Astrocyte (in vitro differentiated cells and primary cell): ENCODE data around the gene ZC3H4. TPM values are rescaled to one million over a fixed set of nuclear protein-coding genes. Genes with fewer than 3 reads are reported as not detected.
A peak's percentile ranks its signal among the peaks of the same experiment; 100 is the strongest.

Experiments used
- DNase-seq: peaks from one replicate; pipeline ENCODE4 v3.0.0-alpha.2; 2010; ENCODE audit warnings: low read depth
- FAIRE-seq: peaks from 2 replicates; lab custom pipeline; 2011; peaks lifted over from hg19 to GRCh38; lab: Jason Lieb, UNC
- H2AFZ ChIP-seq: 2 replicates; pipeline ENCODE4 v1.6.0; 2012; ENCODE audit warnings: low read depth, low read length, inconsistent platforms
- H3K27ac ChIP-seq: 2 replicates; pipeline ENCODE4 v1.5.1; 2011; ENCODE audit warnings: low read depth, low read length, inconsistent platforms
- H3K27me3 ChIP-seq: 2 replicates; pipeline ENCODE4 v1.6.0; 2011; ENCODE audit warnings: low read length, inconsistent platforms; ENCODE audit not compliant: insufficient read depth
- H3K36me3 ChIP-seq: 2 replicates; pipeline ENCODE4 v1.5.1; 2011; ENCODE audit warnings: low read length, inconsistent platforms; ENCODE audit not compliant: insufficient read depth
- H3K4me1 ChIP-seq: 2 replicates; pipeline ENCODE4 v1.5.1; 2011; ENCODE audit warnings: low read length, inconsistent platforms; ENCODE audit not compliant: insufficient read depth
- H3K4me2 ChIP-seq: 2 replicates; pipeline ENCODE4 v1.6.0; 2012; ENCODE audit warnings: low read length, inconsistent platforms
- H3K4me3 ChIP-seq: 2 replicates; pipeline ENCODE4 v1.5.1; 2011; ENCODE audit warnings: low read depth, mild to moderate bottlenecking, low read length, inconsistent platforms; ENCODE audit not compliant: insufficient read depth
- H3K79me2 ChIP-seq: 2 replicates; pipeline ENCODE4 v1.6.0; 2012; ENCODE audit warnings: mild to moderate bottlenecking, low read length, inconsistent platforms; ENCODE audit not compliant: insufficient read depth
- H3K9ac ChIP-seq: 2 replicates; pipeline ENCODE4 v1.6.0; 2012; ENCODE audit warnings: mild to moderate bottlenecking, low read length, inconsistent platforms
- H3K9me3 ChIP-seq: 2 replicates; pipeline ENCODE4 v1.5.1; 2012; ENCODE audit warnings: low read depth, mild to moderate bottlenecking, low read length, inconsistent platforms; ENCODE audit not compliant: insufficient read depth
- H4K20me1 ChIP-seq: 2 replicates; pipeline ENCODE4 v1.6.0; 2012; ENCODE audit warnings: low read length, inconsistent platforms; ENCODE audit not compliant: insufficient read depth
- H3K27ac Mint-ChIP-seq: one replicate; pipeline ENCODE4 v1.8.0; 2021; ENCODE audit warnings: mild to moderate bottlenecking, mixed read lengths; ENCODE audit not compliant: unreplicated experiment
- H3K27me3 Mint-ChIP-seq: one replicate; pipeline ENCODE4 v1.8.0; 2021; ENCODE audit warnings: low read depth, mixed read lengths; ENCODE audit not compliant: unreplicated experiment
- H3K36me3 Mint-ChIP-seq: one replicate; pipeline ENCODE4 v1.8.0; 2021; ENCODE audit warnings: low read depth, mixed read lengths; ENCODE audit not compliant: unreplicated experiment
- H3K4me1 Mint-ChIP-seq: one replicate; pipeline ENCODE4 v1.8.0; 2021; ENCODE audit warnings: low read depth, mixed read lengths; ENCODE audit not compliant: unreplicated experiment
- H3K4me3 Mint-ChIP-seq: one replicate; pipeline ENCODE4 v1.8.0; 2021; ENCODE audit warnings: mild to moderate bottlenecking, moderate library complexity, mixed read lengths; ENCODE audit not compliant: unreplicated experiment
- H3K9me3 Mint-ChIP-seq: one replicate; pipeline ENCODE4 v1.8.0; 2021; ENCODE audit warnings: mild to moderate bottlenecking, mixed read lengths; ENCODE audit not compliant: unreplicated experiment
- CTCF ChIP-seq: IDR thresholded peaks from 2 replicates; pipeline ENCODE4 v1.5.1; 2011; ENCODE audit warnings: low read depth, mild to moderate bottlenecking, inconsistent platforms, low read length, moderate library complexity; ENCODE audit not compliant: insufficient read depth
- EZH2 ChIP-seq: IDR thresholded peaks from 2 replicates; pipeline ENCODE4 v1.6.1; 2012; ENCODE audit warnings: mild to moderate bottlenecking, low read length, inconsistent platforms; ENCODE audit not compliant: insufficient read depth
- total RNA-seq: library from RNA; stranded (reverse); gene quantifications from 2 replicates; pipeline ENCODE4 v1.2.1, GENCODE V29; 2021

Gene ZC3H4
- total RNA-seq, 1 donor from 2014 or later = 42.3 TPM

GRCh38 chr19:47130589-47131227 lies 17.1 kb upstream of the ZC3H4 start, which contains the start of gene SAE1:
SAE1 (plus strand) TSS chr19:47130835; CDS start chr19:47130931, 96 bp downstream.
- peak within 1 kb of the TSS; percentile 70 for H2AFZ ChIP-seq
- peaks cover 45% of the 10 kb centered on the region for H4K20me1 ChIP-seq
- H3K36me3 ChIP-seq = peaks cover 5% of the 10 kb centered on the region
- peak within 1 kb of the TSS; percentile 95 for H3K4me2 ChIP-seq
- peaks cover 50% of the 10 kb centered on the region for H3K79me2 ChIP-seq
- H3K9me3 ChIP-seq = no peaks in the 10 kb centered on the region
- no peaks in the 10 kb centered on the region for H3K27me3 Mint-ChIP-seq
- peaks cover 4% of the 10 kb centered on the region for H3K36me3 Mint-ChIP-seq
- peak within 1 kb of the TSS; percentile 100 for H3K4me3 Mint-ChIP-seq
- peak; percentile 50 for FAIRE-seq
- no peak for TF ChIP-seq EZH2
- TF ChIP-seq CTCF = peak; percentile 10
- peaks cover 15% of the 10 kb centered on the region for H3K4me1 ChIP-seq
- no peaks in the 10 kb centered on the region for H3K27me3 ChIP-seq
- peak within 1 kb of the TSS; percentile 98 for H3K27ac Mint-ChIP-seq
- peak; percentile 93 for DNase-seq
- H3K4me1 Mint-ChIP-seq = peaks cover 21% of the 10 kb centered on the region
- H3K27ac ChIP-seq = peak within 1 kb of the TSS; percentile 91
- peak within 1 kb of the TSS; percentile 94 for H3K4me3 ChIP-seq
- peak within 1 kb of the TSS; percentile 97 for H3K9ac ChIP-seq
- peaks cover 6% of the 10 kb centered on the region for H3K9me3 Mint-ChIP-seq

GRCh38 chr19:47130120-47130588 lies 16.6 kb upstream of the ZC3H4 start:
- Histone ChIP-seq H3K27ac (peak overlapping the region; percentile 91), H4K20me1 (peaks cover 40% of the 10 kb centered on the region), H3K9me3 (no peaks in the 10 kb centered on the region), H3K9ac (no peak overlapping the region), H3K36me3 (peaks cover 5% of the 10 kb centered on the region), H3K79me2 (peaks cover 45% of the 10 kb centered on the region), H3K4me2 (peak overlapping the region; percentile 95), H3K27me3 (no peaks in the 10 kb centered on the region), H3K4me3 (no peak overlapping the region), H3K4me1 (peaks cover 15% of the 10 kb centered on the region), H2AFZ (peak overlapping the region; percentile 32)
- no peak for TF ChIP-seq CTCF
- no peak for TF ChIP-seq EZH2
- FAIRE-seq (no peak), DNase-seq (no peak)
- Mint-ChIP-seq H3K4me1 (peaks cover 18% of the 10 kb centered on the region), H3K9me3 (peaks cover 6% of the 10 kb centered on the region), H3K4me3 (peak overlapping the region; percentile 100), H3K27ac (peak overlapping the region; percentile 98), H3K36me3 (peaks cover 4% of the 10 kb centered on the region), H3K27me3 (no peaks in the 10 kb centered on the region)

- H3K27me3 ChIP-seq = no peaks in the 10 kb centered on the region
- TF ChIP-seq CTCF (no peak), EZH2 (no peak)
- H4K20me1 ChIP-seq = peaks cover 34% of the 10 kb centered on the region
- Mint-ChIP-seq H3K9me3 (peaks cover 6% of the 10 kb centered on the region), H3K4me1 (peaks cover 14% of the 10 kb centered on the region), H3K4me3 (peak overlapping the region; percentile 45), H3K27me3 (no peaks in the 10 kb centered on the region), H3K27ac (no peak overlapping the region), H3K36me3 (peaks cover 4% of the 10 kb centered on the region)
- peaks cover 39% of the 10 kb centered on the region for H3K79me2 ChIP-seq
- no peak overlapping the region for H3K27ac ChIP-seq
- H3K9ac ChIP-seq = no peak overlapping the region
- peak overlapping the region; percentile 32 for H2AFZ ChIP-seq
- FAIRE-seq = no peak
- no peak for DNase-seq
- peaks cover 13% of the 10 kb centered on the region for H3K4me1 ChIP-seq
- no peaks in the 10 kb centered on the region for H3K9me3 ChIP-seq
- peaks cover 5% of the 10 kb centered on the region for H3K36me3 ChIP-seq
- no peak overlapping the region for H3K4me3 ChIP-seq
- no peak overlapping the region for H3K4me2 ChIP-seq
Measured at GRCh38 chr19:47129579-47129978, 16.0 kb upstream of the ZC3H4 start.
